HEK293 (cell line): ENCODE measurements around the gene SENP8.

Source experiments
- CTCF ChIA-PET: fragments of 350-600 bp; formaldehyde crosslinking; extraction: SDS; loops from one replicate; lab custom pipeline; 2021; ENCODE audit warnings: antibody characterized with exemption; lab: Yijun Ruan, JAX
- POLR2A ChIA-PET: fragments of 300-600 bp; formaldehyde crosslinking; extraction: SDS; loops from one replicate; lab custom pipeline; 2020; ENCODE audit warnings: antibody characterized with exemption, inconsistent platforms; lab: Yijun Ruan, JAX
- H3K27ac ChIP-seq: fragments of 200-500 bp; sonication (Bioruptor generic); 2 replicates; pipeline ENCODE4 v1.5.1; 2014; ENCODE audit warnings: low read depth, low read length, control low read depth, inconsistent platforms; ENCODE audit errors: extremely low read depth
- H3K36me3 ChIP-seq, 2 experiments: fragments of 200-500 bp in 1 of 2; sonication (Bioruptor generic) in 1 of 2; 1 replicate in 1 of 2; 2 replicates in 1 of 2; pipeline ENCODE4 v1.5.1; 2014 to 2017; ENCODE audit warnings: inconsistent platforms in 2 of 2, low read length in 2 of 2; ENCODE audit not compliant: control insufficient read depth in 2 of 2, insufficient read depth in 1 of 2
- H3K4me1 ChIP-seq: fragments of 200-500 bp; sonication (Bioruptor generic); 2 replicates; pipeline ENCODE4 v1.5.1; 2014; ENCODE audit warnings: mild to moderate bottlenecking, low read length, inconsistent platforms; ENCODE audit not compliant: control insufficient read depth, insufficient read depth
- H3K4me3 ChIP-seq: 2 replicates; pipeline ENCODE4 v1.5.1; 2011; ENCODE audit warnings: low read depth, mild to moderate bottlenecking, control low read depth, low read length, moderate library complexity
- H3K9me3 ChIP-seq: fragments of 200-500 bp; sonication (Bioruptor generic); 2 replicates; pipeline ENCODE4 v1.5.1; 2014; ENCODE audit warnings: low read depth, low read length, inconsistent platforms; ENCODE audit not compliant: control insufficient read depth, insufficient read depth
- BCL6B ChIP-seq: fragments of 450-650 bp; formaldehyde crosslinking; IDR thresholded peaks from 2 replicates; pipeline ENCODE4 v1.5.1; 2017; ENCODE audit warnings: missing biosample characterization, missing genetic modification characterization
- IKZF3 ChIP-seq: fragments of 450-650 bp; IDR thresholded peaks from 2 replicates; pipeline ENCODE4 v1.5.0; 2018; ENCODE audit warnings: missing biosample characterization, mild to moderate bottlenecking, missing genetic modification characterization, moderate library complexity
- KLF17 ChIP-seq: fragments of 450-650 bp; formaldehyde crosslinking; IDR thresholded peaks from 2 replicates; pipeline ENCODE4 v1.5.1; 2016; ENCODE audit warnings: missing biosample characterization, missing genetic modification characterization
- PRDM1 ChIP-seq: fragments of 450-650 bp; formaldehyde crosslinking; IDR thresholded peaks from 2 replicates; pipeline ENCODE4; 2016; ENCODE audit warnings: missing biosample characterization, missing genetic modification characterization
- SP7 ChIP-seq: fragments of 450-650 bp; formaldehyde crosslinking; IDR thresholded peaks from 2 replicates; pipeline ENCODE4 v1.5.1; 2016; ENCODE audit warnings: missing biosample characterization, missing genetic modification characterization
- TCF7L2 ChIP-seq: IDR thresholded peaks from 2 replicates; pipeline ENCODE4 v1.6.1; 2011; ENCODE audit warnings: low read depth, mild to moderate bottlenecking, inconsistent platforms, low read length, moderate library complexity, borderline replicate concordance
- ZNF146 ChIP-seq: fragments of 450-650 bp; formaldehyde crosslinking; IDR thresholded peaks from 2 replicates; pipeline ENCODE4 v1.5.1; 2016; ENCODE audit warnings: missing biosample characterization, missing genetic modification characterization
- ZNF214 ChIP-seq: fragments of 450-650 bp; formaldehyde crosslinking; IDR thresholded peaks from 2 replicates; pipeline ENCODE4 v1.5.1; 2017; ENCODE audit warnings: missing biosample characterization, mild to moderate bottlenecking, missing genetic modification characterization, borderline replicate concordance
- ZNF221 ChIP-seq: fragments of 450-650 bp; formaldehyde crosslinking; IDR thresholded peaks from 2 replicates; pipeline ENCODE4 v1.5.1; 2017; ENCODE audit warnings: missing biosample characterization, missing genetic modification characterization, borderline replicate concordance
- ZNF266 ChIP-seq: fragments of 450-650 bp; formaldehyde crosslinking; IDR thresholded peaks from 2 replicates; pipeline ENCODE4 v1.5.1; 2016; ENCODE audit warnings: missing biosample characterization, missing genetic modification characterization, low read depth
- ZNF335 ChIP-seq: fragments of 450-650 bp; formaldehyde crosslinking; conservative IDR thresholded peaks from 2 replicates; pipeline ENCODE4 v1.5.1; 2016; ENCODE audit warnings: missing biosample characterization, missing genetic modification characterization
- ZNF423 ChIP-seq: fragments of 450-650 bp; formaldehyde crosslinking; IDR thresholded peaks from 2 replicates; pipeline ENCODE4 v1.5.1; 2016; ENCODE audit warnings: missing biosample characterization, missing genetic modification characterization
- ZNF48 ChIP-seq: fragments of 450-650 bp; formaldehyde crosslinking; IDR thresholded peaks from 2 replicates; pipeline ENCODE4 v1.5.1; 2016; ENCODE audit warnings: missing biosample characterization, missing genetic modification characterization
- ZNF529 ChIP-seq: fragments of 450-650 bp; formaldehyde crosslinking; IDR thresholded peaks from 2 replicates; pipeline ENCODE4 v1.5.1; 2017; ENCODE audit warnings: missing genetic modification characterization, missing biosample characterization; ENCODE audit not compliant: insufficient replicate concordance
- ZNF555 ChIP-seq: fragments of 450-650 bp; formaldehyde crosslinking; conservative IDR thresholded peaks from 2 replicates; pipeline ENCODE4 v1.5.1; 2017; ENCODE audit warnings: missing biosample characterization, mild to moderate bottlenecking, missing genetic modification characterization, inconsistent platforms
- ZNF670 ChIP-seq: fragments of 450-650 bp; formaldehyde crosslinking; IDR thresholded peaks from 2 replicates; pipeline ENCODE4 v1.5.1; 2016; ENCODE audit warnings: missing biosample characterization, missing genetic modification characterization, low read depth
- ZSCAN30 ChIP-seq: fragments of 450-650 bp; IDR thresholded peaks from 2 replicates; pipeline ENCODE4 v1.5.1; 2018; ENCODE audit warnings: missing biosample characterization, mild to moderate bottlenecking, missing genetic modification characterization, moderate library complexity
- TF ChIP-seq, protein P1 (sequence below): fragments of 450-650 bp; formaldehyde crosslinking; IDR thresholded peaks from 2 replicates; pipeline ENCODE4 v1.5.1; 2016; ENCODE audit warnings: missing biosample characterization, missing genetic modification characterization, borderline replicate concordance
- TF ChIP-seq, protein P2 (sequence below): fragments of 450-650 bp; formaldehyde crosslinking; IDR thresholded peaks from 2 replicates; pipeline ENCODE4 v1.5.1; 2017; ENCODE audit warnings: missing biosample characterization, missing genetic modification characterization
- TF ChIP-seq, protein P3 (sequence below): fragments of 450-650 bp; formaldehyde crosslinking; IDR thresholded peaks from 2 replicates; pipeline ENCODE4 v1.5.1; 2016; ENCODE audit warnings: missing biosample characterization, missing genetic modification characterization

The SENP8 gene

DNA sequence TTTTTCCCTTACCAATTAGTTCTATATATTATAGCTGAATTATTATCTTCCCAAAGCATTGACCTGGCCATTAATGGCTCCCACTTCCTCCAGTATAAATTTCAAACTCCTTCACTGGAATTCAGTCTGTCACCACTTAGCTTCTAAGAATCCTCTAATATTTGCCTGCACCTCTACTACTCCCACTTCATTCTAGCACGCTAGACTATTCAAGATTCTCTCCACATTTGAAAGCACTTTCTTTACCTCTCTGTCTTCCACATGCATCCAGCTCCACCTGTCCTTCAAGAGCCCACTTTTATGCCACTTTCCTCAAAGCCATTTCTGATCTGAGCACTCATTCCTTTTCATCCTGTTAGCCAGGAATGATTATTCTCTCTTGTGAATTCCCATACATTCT, 15.0 kb downstream of the SENP8 start:
- no peaks in the 10 kb centered on the region for H3K9me3 ChIP-seq
- ChIA-PET POLR2A (no interaction called here), CTCF (interaction anchor here (0.6 to 1.5 kb wide), 3 partner anchors 20 to 154 kb away, joined by 3 to 4 read pairs (median 3); no protein-coding TSS in a partner anchor)
- TF ChIP-seq ZNF423 (tag by site-specific recombination), result no peak
- TF ChIP-seq, protein P1, sequence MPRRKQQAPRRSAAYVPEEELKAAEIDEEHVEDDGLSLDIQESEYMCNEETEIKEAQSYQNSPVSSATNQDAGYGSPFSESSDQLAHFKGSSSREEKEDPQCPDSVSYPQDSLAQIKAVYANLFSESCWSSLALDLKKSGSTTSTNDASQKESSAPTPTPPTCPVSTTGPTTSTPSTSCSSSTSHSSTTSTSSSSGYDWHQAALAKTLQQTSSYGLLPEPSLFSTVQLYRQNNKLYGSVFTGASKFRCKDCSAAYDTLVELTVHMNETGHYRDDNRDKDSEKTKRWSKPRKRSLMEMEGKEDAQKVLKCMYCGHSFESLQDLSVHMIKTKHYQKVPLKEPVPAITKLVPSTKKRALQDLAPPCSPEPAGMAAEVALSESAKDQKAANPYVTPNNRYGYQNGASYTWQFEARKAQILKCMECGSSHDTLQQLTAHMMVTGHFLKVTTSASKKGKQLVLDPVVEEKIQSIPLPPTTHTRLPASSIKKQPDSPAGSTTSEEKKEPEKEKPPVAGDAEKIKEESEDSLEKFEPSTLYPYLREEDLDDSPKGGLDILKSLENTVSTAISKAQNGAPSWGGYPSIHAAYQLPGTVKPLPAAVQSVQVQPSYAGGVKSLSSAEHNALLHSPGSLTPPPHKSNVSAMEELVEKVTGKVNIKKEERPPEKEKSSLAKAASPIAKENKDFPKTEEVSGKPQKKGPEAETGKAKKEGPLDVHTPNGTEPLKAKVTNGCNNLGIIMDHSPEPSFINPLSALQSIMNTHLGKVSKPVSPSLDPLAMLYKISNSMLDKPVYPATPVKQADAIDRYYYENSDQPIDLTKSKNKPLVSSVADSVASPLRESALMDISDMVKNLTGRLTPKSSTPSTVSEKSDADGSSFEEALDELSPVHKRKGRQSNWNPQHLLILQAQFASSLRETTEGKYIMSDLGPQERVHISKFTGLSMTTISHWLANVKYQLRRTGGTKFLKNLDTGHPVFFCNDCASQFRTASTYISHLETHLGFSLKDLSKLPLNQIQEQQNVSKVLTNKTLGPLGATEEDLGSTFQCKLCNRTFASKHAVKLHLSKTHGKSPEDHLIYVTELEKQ (tag by site-specific recombination), result no peak
- TF ChIP-seq ZNF670, result no peak
- TF ChIP-seq PRDM1 (tag by site-specific recombination), result peak; percentile 25; the same call in 1 of the 2 replicates
- TF ChIP-seq ZNF48, result no peak
- no peak for TF ChIP-seq ZNF214 (tag by site-specific recombination)
- no peaks in the 10 kb centered on the region for H3K36me3 ChIP-seq
- H3K27ac ChIP-seq, result no peak overlapping the region
- H3K4me1 ChIP-seq, result peaks cover 32% of the 10 kb centered on the region
- H3K4me3 ChIP-seq, result no peak overlapping the region

DNA sequence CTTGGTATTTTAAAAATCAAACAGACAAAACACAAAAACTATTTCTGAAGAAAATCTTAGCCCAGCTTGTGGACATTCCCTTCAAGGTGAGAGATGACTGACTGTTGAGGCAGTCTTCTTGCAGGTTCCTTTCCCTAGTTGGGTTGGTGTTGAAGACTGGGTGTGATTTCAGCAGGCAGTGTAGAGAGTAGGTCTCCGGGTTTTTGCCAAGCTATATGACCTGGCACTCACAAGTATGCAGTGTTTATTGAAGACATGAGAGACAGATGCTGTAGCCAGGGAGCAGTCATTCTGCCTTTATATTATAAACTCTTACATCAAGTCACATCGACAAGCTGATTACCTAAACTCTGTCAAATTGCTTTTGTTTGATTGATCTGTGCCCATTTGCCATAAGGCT, 17.5 kb downstream of the SENP8 start:
- CTCF ChIA-PET, result interaction anchor here (0.5 to 0.8 kb wide), 2 partner anchors 10 to 430 kb away, joined by 3 to 5 read pairs; no protein-coding TSS in a partner anchor
- no peak for TF ChIP-seq TCF7L2
- no peak for TF ChIP-seq ZNF555
- TF ChIP-seq ZSCAN30, result peak; percentile 11; the same call in 1 of the 2 replicates
- TF ChIP-seq ZNF266, result no peak
- no peak for TF ChIP-seq IKZF3
- peak; percentile 43 for TF ChIP-seq ZNF335
- TF ChIP-seq, all 188 proteins: peak for 2
- peak overlapping the region; percentile 43 for H3K27ac ChIP-seq
- no peaks in the 10 kb centered on the region for H3K36me3 ChIP-seq
- H3K9me3 ChIP-seq, result no peaks in the 10 kb centered on the region
- POLR2A ChIA-PET, result interaction anchor here (1.5 kb wide), 1 partner anchor 18 kb away, joined by 10 read pairs; the partner anchor contains the start of genes MYO9A and SENP8
- H3K4me3 ChIP-seq, result no peak overlapping the region
- peaks cover 34% of the 10 kb centered on the region for H3K4me1 ChIP-seq

DNA sequence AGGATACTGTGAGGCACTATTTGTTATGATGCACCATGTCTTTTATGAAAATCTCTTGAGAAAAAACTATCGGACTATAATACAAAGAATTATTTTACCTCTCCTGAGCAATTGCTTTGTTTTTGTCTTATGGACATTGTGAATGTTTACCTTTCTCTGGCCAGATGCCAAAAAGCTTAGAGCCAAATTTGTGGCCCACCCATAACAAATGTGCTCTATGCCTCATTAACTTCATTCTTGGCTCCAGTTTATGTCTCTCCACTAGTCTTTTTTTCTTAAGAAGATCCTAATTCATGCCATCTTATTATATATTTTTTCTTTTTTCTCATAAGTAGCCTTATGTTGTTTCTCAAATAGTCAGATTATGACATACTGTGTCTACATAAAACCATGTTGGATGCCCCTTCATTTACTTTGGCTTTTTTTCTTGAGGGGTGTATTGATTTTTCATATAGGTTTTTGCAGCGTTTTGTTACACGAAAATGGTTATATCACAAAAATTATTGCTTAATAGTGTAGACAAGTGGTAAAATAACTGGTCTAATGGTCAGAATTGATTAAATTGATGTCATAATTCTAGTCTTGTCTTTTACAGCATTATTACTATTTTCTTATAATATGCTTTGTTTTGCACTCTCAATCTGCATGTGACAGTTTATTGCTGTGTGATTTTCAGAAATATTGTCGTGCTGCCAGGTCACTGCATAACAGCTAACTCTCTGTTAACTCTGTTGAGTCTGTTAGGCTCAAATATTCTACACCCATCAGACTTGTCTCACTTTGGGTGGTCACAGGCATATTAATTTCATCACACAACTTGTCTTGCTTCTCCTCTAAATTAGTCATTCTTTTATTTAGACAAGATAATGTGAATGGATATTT, 18.2 kb downstream of the SENP8 start:
- POLR2A ChIA-PET, result interaction anchor here (1.0 to 1.5 kb wide), 2 partner anchors 18 to 19 kb away, joined by 3 to 10 read pairs; partner anchors contain the start of genes MYO9A and SENP8
- Histone ChIP-seq H3K4me1 (peaks cover 41% of the 10 kb centered on the region), H3K27ac (peak overlapping the region; percentile 44), H3K4me3 (no peak overlapping the region), H3K36me3 (no peaks in the 10 kb centered on the region), H3K9me3 (no peaks in the 10 kb centered on the region)
- CTCF ChIA-PET, result interaction anchor here (0.8 to 1.7 kb wide), 2 partner anchors 20 to 430 kb away, joined by 3 to 8 read pairs; no protein-coding TSS in a partner anchor
- peak; percentile 38; the same call in 1 of the 2 replicates for TF ChIP-seq KLF17 (tag by site-specific recombination)
- TF ChIP-seq, protein P2, sequence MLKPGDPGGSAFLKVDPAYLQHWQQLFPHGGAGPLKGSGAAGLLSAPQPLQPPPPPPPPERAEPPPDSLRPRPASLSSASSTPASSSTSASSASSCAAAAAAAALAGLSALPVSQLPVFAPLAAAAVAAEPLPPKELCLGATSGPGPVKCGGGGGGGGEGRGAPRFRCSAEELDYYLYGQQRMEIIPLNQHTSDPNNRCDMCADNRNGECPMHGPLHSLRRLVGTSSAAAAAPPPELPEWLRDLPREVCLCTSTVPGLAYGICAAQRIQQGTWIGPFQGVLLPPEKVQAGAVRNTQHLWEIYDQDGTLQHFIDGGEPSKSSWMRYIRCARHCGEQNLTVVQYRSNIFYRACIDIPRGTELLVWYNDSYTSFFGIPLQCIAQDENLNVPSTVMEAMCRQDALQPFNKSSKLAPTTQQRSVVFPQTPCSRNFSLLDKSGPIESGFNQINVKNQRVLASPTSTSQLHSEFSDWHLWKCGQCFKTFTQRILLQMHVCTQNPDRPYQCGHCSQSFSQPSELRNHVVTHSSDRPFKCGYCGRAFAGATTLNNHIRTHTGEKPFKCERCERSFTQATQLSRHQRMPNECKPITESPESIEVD (tag by site-specific recombination), result peak; percentile 98
- peak; percentile 59 for TF ChIP-seq IKZF3
- peak; percentile 85 for TF ChIP-seq ZNF529 (tag by site-specific recombination)
- peak; percentile 76; the same call in 1 of the 2 replicates for TF ChIP-seq BCL6B (tag by site-specific recombination)
- peak; percentile 52; the same call in 1 of the 2 replicates for TF ChIP-seq SP7
- no peak; the same call in 1 of the 2 replicates for TF ChIP-seq ZNF221 (tag by site-specific recombination)
- TF ChIP-seq, protein P3, sequence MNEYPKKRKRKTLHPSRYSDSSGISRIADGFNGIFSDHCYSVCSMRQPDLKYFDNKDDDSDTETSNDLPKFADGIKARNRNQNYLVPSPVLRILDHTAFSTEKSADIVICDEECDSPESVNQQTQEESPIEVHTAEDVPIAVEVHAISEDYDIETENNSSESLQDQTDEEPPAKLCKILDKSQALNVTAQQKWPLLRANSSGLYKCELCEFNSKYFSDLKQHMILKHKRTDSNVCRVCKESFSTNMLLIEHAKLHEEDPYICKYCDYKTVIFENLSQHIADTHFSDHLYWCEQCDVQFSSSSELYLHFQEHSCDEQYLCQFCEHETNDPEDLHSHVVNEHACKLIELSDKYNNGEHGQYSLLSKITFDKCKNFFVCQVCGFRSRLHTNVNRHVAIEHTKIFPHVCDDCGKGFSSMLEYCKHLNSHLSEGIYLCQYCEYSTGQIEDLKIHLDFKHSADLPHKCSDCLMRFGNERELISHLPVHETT (tag by site-specific recombination), result 0 out of 2 replicates have a peak, but pooled peaks have one; percentile 43
- TF ChIP-seq ZNF146 (tag by site-specific recombination), result no peak
